GM13977 (cell line): ENCODE data around the gene ZDHHC24.

ENCODE experiments used
- DNase-seq: peaks from one replicate; pipeline ENCODE4 v3.0.0; 2012; ENCODE audit warnings: low spot score
- in situ Hi-C: fragments of 300-500 bp; cut with MboI; formaldehyde crosslinking; loops from one replicate; pipeline ENCODE4 v1.12.0; 2022; ENCODE audit warnings: low sequenced_read_pairs, low pct_unique_long_range_greater_than_20kb, mixed read lengths, inconsistent platforms; ENCODE audit not compliant: unreplicated experiment
- TF ChIP-seq, protein P1 (sequence below): IDR thresholded peaks from 2 replicates; pipeline ENCODE4 v1.5.1; 2012; ENCODE audit warnings: mild to moderate bottlenecking, control low read depth; ENCODE audit not compliant: insufficient read depth; ENCODE audit errors: extremely low read depth, missing control alignments

ZDHHC24 gene

DNA sequence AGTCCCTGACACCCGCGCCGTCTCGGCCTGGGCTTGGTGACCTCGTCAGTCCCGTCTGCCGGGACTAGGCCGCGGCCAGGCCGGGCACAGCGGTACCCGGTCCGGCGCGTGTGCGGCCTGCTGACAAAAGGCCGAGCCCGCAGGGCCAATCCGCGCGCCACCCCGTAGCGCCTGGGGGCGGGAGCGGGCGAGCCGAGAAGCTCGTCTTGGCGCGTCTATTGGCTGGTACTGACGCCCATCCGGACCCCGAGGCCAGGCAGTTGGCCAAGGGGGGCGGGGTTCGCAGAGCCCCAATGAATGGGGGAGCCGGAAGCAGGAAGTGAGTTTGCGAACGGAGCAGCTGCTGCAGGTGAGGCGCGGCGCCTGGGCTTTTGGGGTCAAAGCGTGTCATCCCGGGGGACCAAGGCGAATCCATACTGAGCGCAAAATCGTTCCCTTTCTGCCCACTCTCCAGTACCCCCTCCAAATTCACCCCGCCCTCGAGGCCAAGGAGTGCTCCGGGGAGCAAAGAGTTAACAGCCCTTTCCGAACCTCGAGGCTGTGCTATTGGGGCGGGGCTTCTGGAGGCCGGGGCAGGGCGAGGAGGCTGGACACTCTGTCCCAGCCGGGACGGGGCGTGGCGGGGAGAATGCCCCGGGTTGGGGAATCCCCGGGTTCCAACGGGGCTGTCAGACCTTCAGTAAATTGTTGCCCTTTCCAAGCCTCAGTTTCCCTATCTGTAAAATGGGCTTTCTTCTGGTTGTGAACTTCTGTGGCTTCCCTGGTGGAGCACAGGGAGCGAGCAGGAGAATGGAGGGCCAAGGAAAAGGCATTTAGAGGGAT lies 65.5 kb downstream of the ZDHHC24 start, which contains the start of gene DPP3:
DPP3 (plus strand) TSS at position 318 of the 822 bp plus-strand sequence. CDS start 1,767 bp downstream, outside the sequence.
- DNase-seq: peak; percentile 100
- in situ Hi-C loops: no loop called here
- TF ChIP-seq, protein P1, sequence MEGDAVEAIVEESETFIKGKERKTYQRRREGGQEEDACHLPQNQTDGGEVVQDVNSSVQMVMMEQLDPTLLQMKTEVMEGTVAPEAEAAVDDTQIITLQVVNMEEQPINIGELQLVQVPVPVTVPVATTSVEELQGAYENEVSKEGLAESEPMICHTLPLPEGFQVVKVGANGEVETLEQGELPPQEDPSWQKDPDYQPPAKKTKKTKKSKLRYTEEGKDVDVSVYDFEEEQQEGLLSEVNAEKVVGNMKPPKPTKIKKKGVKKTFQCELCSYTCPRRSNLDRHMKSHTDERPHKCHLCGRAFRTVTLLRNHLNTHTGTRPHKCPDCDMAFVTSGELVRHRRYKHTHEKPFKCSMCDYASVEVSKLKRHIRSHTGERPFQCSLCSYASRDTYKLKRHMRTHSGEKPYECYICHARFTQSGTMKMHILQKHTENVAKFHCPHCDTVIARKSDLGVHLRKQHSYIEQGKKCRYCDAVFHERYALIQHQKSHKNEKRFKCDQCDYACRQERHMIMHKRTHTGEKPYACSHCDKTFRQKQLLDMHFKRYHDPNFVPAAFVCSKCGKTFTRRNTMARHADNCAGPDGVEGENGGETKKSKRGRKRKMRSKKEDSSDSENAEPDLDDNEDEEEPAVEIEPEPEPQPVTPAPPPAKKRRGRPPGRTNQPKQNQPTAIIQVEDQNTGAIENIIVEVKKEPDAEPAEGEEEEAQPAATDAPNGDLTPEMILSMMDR: no peak

DNA sequence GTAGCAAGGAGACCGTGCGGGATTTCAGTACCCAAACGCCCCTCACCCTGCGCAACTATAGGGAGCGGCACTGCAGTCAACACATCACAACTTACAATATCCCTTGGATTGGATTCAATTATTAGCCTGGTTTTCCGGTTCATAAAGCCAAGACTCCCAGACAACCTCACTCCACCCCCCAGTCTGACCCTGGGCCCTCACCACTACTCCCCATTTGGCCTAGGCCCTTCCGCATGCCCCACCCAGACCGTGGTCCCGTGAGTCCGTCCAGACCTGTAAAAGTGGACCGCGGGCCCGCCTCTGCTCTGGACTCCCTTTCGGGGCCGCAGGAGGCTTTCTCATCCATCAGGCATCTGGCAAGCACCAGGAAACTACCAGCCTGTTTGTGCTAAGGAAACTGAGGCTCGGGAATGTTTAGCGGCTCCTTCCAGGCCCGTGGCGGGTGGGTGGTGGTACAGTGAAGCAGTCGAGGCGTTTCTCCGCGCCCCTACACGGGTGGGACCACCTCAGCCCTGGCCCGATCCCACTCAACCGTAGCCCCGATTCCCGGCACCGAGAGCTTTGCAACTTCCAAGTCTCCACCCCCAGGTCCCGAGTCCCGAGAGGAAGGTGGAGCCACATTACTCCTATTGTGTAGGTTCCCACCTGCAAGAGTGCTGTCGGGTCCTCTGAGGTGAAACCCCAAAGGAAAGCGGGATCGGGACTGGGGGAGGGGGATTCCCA lies 66.3 kb downstream of the ZDHHC24 start:
- DNase-seq: no peak
- in situ Hi-C loops: loop anchor here (10.0 kb wide), 1 partner anchor 75 kb away; no protein-coding TSS in a partner anchor
- TF ChIP-seq, protein P1: no peak

DNA sequence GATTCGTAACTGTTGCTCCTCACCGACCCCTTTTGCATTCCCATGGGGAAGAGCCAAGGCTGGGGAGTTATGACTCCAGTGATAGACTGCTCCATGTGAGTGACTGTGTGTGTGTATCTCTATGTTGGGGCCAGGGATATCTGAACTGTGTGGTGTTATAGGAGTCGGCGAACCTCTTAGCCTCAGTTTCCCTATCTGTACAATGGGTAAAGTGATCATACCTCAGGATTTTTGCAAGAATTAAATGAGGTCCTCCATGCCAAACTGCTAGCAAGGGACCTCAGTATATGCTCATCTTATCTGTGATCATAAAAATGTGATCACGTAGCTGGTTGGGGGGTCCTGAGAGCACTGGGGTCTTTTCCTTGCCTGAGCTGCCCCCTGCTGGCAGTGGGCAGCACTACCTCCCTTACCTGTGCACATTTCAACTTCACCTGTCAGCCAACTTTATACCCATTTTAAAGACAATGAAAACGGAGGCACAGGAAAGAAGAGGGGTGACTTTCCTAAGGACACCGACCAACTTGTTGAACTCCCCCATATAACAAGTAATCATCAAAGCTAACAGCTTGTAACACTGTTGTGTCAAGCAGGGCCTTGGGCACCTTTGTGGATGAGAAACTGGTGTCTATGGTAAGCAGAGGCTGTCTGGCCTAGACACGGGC lies 67.0 kb downstream of the ZDHHC24 start:
- DNase-seq: peak; percentile 77
- in situ Hi-C loops: loop anchor here (10.0 kb wide), 1 partner anchor 74 kb away; no protein-coding TSS in a partner anchor
- TF ChIP-seq, protein P1: peak; percentile 86

DNA sequence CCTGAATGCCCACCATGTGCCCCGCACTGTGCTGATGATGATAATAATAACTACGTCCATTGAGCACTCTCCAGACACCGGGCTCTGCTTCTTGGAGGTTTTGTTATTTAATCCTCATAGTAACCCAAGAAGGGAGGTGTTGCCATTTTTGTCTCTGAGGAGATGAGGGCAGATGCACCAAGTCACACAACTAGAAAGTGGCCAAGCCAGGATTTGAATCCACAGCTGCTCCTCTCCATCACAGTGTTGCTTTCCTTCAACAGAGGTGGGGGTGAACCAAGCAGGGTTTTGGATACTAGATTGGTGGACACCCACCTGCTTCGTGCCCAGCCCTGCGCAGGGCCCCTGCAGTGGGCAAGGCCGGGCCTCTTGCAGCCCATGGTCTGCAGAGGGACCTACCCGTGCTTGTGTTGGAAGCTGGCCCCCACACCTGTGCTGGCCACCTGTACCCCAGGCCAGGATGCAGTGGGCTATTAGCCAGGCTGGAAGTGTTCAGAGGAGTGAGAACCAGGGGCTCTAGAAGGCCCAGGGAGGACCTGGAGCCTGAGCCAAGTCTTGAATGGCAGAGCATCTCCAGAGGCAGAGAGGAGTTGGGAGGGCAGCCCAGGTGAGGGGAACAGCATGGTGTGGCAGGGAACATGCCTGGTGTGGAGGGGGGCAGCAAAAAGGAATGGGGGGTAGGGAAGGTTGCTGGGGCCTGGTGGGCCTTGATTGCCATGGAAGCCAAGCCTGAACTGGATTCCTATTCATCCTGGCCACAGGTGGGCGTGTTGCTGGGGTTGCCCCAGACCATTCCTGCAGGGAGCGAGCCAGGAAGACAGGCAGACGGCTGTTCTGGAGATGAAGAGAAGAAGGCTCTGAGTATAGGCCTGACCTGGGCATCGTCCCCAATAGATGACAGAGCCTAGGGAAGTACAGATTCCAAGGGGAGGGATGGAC lies 68.3 kb downstream of the ZDHHC24 start:
- in situ Hi-C loops: loop anchor here (10.0 kb wide), 1 partner anchor 73 kb away; no protein-coding TSS in a partner anchor
- TF ChIP-seq, protein P1: no peak

DNA sequence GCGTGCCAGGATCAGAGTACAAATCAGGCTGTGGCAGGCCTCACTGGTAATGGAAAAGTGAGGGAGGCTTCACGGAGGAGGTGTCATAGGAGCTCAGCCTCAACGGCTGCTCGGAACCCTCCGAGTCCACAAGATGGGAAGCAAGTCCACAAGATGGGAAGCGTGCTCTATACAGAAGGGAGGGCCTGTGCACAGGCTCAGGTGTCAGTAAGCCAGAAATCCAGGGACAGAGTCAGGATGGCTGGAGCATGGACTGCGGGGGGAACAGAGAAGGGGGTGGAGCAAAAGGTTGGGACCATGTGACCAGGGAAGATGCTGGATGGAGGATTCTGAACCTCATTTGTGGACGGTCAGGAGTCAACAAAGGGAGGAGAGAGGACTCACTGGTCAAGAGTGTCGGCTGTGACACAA lies 69.0 kb downstream of the ZDHHC24 start:
- DNase-seq: no peak

More for the DNA sequence above, 68.3 kb downstream of the ZDHHC24 start:
- no peak for DNase-seq

More for the DNA sequence above, 69.0 kb downstream of the ZDHHC24 start:
- TF ChIP-seq, protein P1: no peak
- in situ Hi-C loops: loop anchor here (10.0 kb wide), 1 partner anchor 72 kb away; no protein-coding TSS in a partner anchor
